GM21723 (cell line): ENCODE data around the gene CFAP57.
"Not testable (repeated sequence)": the region's sequence is repeated elsewhere in the genome, so short reads cannot be mapped to it uniquely, and the experiment has no call there.

Experiments used
- ATAC-seq: cut with Tn5 transposase; IDR thresholded peaks from one replicate; pipeline ENCODE4 v1.9.1; 2021; ENCODE audit warnings: mild to moderate bottlenecking, moderate library complexity; ENCODE audit not compliant: unreplicated experiment

CFAP57 gene

GRCh38 chr1:43172527-43172972 lies 420 bp downstream of the CFAP57 start:
- peak; percentile 49 for ATAC-seq

- ATAC-seq = no peak
These were observed 2.7 kb downstream of the CFAP57 start for GRCh38 chr1:43174873-43175272.

GRCh38 chr1:43177691-43178090 lies 5.6 kb downstream of the CFAP57 start:
- no peak for ATAC-seq

- no peak for ATAC-seq
These were observed 12.3 kb downstream of the CFAP57 start for GRCh38 chr1:43184388-43184787.

GRCh38 chr1:43184995-43185394 lies 12.9 kb downstream of the CFAP57 start:
- ATAC-seq = no peak

GRCh38 chr1:43188106-43188505 lies 16.0 kb downstream of the CFAP57 start:
- ATAC-seq = no peak

GRCh38 chr1:43194509-43194908 lies 22.4 kb downstream of the CFAP57 start:
- ATAC-seq = no peak

- ATAC-seq = no peak
These were observed 25.4 kb downstream of the CFAP57 start for GRCh38 chr1:43197343-43198127.

- ATAC-seq = peak; percentile 57
These were observed 27.1 kb downstream of the CFAP57 start for GRCh38 chr1:43199093-43199726.

GRCh38 chr1:43203859-43204258 lies 31.7 kb downstream of the CFAP57 start:
- ATAC-seq = no peak

- no peak for ATAC-seq
These were observed 32.3 kb downstream of the CFAP57 start for GRCh38 chr1:43204394-43204793.

- ATAC-seq = no peak
These were observed 33.5 kb downstream of the CFAP57 start for GRCh38 chr1:43205671-43206070.

- no peak for ATAC-seq
These were observed 34.6 kb downstream of the CFAP57 start for GRCh38 chr1:43206600-43207228.

GRCh38 chr1:43207229-43207853 lies 35.2 kb downstream of the CFAP57 start:
- ATAC-seq = no peak

GRCh38 chr1:43208277-43208676 lies 36.1 kb downstream of the CFAP57 start:
- not testable (repeated sequence) for ATAC-seq

GRCh38 chr1:43214501-43215444 lies 42.6 kb downstream of the CFAP57 start:
- no peak for ATAC-seq

- no peak for ATAC-seq
These were observed 45.6 kb downstream of the CFAP57 start for GRCh38 chr1:43217747-43218146.

- peak; percentile 81 for ATAC-seq
These were observed 49.0 kb downstream of the CFAP57 start for GRCh38 chr1:43220905-43221778.

- no peak for ATAC-seq
These were observed 49.7 kb downstream of the CFAP57 start for GRCh38 chr1:43221797-43222196.
